Renal cortical epithelial cell (primary cell): ENCODE results near the gene HRH3. TPM values are rescaled to one million over a fixed set of nuclear protein-coding genes. Genes with fewer than 3 reads are reported as not detected.
A peak's percentile ranks its signal among the peaks of the same experiment; 100 is the strongest.

ENCODE experiments used
- DNase-seq: peaks from one replicate; pipeline ENCODE4 v3.0.0-alpha.2; 2011; ENCODE audit warnings: low read depth
- total RNA-seq: library from RNA; depleted of rRNA; stranded (reverse); fragments of >200 nt; gene quantifications from 2 replicates; pipeline ENCODE4 v1.2.3, GENCODE V29; 2014

The HRH3 gene
- total RNA-seq = not detected in 2 replicates

DNA sequence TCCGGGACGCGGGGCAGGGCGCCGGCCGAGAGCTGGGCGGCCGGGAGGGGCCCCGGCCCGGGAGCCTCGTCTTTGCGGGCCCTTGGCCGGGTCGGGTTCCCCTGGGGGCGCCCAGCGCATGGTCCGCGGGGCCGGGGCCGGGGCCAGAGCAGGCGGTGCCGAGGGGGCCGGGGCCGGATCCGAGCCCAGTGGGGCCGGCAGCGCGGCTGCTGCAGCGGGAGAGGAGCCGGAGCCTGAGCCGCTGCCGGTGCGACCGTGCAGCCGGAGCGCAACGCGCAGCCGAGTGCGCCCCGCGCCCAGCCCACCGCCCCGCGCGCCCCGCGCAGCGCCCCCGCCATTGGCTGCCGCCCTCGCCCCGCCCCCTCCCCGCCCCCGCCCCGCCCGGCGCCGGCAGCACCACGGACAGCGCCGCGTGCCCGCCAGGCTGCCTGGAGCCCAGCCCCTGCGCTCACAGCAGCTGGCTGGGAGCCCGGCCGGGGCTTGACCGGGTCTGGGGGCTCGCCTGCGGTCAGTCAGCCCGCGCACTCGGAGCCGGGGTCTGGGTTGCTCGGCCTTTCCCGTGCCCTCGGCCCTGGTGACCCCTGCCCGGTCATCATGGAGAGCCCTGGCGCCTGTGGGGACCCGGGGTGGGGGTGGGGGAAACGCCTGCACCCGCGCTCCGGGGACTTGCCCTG is at the start of gene HRH3:
TSS of gene HRH3 (minus strand) at position 287 of the 674 bp plus-strand sequence. CDS start 308 bp downstream, outside the sequence.
- no peak for DNase-seq

- no peak for DNase-seq
Observed at GRCh38 chr20:62269871-62270270, 49.8 kb upstream of the HRH3 start.

DNA sequence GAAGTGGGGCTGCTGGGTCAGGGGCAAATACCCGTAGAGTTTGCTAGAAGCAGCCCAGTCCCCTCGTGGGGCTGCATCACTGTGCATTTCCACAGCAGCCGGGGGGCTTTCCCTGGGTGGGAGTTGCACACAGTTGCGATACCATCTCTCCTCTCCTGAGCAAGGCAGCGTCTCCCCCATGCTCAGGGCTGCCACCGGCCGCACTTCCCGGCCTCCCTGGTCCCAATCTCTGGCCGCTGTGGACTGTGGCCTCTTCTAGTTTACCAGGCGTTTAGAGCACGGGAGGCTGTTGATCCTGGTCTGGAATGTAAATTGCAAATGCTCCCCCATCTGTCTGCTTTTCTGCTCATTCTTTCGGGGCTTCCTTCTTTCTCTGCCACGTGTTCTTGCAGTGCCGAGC is 49.3 kb upstream of the HRH3 start:
- DNase-seq = no peak

GRCh38 chr20:62268228-62268900 is 48.3 kb upstream of the HRH3 start:
- no peak for DNase-seq

DNA sequence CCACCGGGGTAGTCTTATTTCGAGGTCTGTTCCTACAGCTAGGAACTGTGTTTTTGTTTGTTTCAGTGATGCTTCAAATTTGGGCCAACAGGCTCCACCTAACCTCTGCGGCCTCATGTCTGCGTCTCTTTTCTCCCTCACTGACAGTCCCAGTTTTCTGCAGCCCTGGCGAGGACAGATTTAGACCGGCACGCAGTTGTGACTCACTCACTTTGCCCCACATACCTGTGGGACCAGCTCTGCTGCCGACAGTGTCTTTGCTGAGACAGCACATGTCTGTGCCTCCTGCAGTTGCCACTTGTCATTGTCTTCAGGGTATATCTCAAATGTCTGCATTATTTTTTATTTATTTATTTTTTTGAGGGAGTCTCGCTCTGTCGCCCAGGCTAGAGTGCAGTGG is 47.5 kb upstream of the HRH3 start:
- DNase-seq = no peak

- no peak for DNase-seq
Observed at GRCh38 chr20:62266851-62267250, 46.8 kb upstream of the HRH3 start.

GRCh38 chr20:62266340-62266739 is 46.3 kb upstream of the HRH3 start:
- no peak for DNase-seq

DNA sequence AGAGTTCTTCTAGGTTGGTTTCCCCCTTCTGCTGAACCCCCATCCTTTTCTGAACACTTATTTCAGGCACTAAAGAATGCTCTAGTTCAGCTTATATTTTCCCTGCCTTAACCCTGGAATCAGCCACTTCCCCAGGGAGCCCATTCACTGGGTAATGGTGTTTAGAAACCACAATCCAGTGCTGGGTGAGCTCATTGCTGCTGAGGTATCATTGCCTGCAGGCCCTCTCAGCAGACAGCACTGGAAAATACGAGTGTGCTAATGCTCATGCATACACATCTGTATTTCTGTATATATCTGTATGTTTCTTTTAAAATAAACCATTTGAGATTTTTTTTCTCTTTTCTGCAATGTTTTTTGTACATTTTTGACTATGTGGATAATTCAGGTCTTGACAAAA is 45.3 kb upstream of the HRH3 start:
- no peak for DNase-seq

GRCh38 chr20:62263396-62263795 is 43.3 kb upstream of the HRH3 start:
- DNase-seq = no peak

GRCh38 chr20:62262064-62262463 is 42.0 kb upstream of the HRH3 start:
- DNase-seq = no peak

- DNase-seq = no peak
Observed at GRCh38 chr20:62259294-62259565, 39.2 kb upstream of the HRH3 start.

DNA sequence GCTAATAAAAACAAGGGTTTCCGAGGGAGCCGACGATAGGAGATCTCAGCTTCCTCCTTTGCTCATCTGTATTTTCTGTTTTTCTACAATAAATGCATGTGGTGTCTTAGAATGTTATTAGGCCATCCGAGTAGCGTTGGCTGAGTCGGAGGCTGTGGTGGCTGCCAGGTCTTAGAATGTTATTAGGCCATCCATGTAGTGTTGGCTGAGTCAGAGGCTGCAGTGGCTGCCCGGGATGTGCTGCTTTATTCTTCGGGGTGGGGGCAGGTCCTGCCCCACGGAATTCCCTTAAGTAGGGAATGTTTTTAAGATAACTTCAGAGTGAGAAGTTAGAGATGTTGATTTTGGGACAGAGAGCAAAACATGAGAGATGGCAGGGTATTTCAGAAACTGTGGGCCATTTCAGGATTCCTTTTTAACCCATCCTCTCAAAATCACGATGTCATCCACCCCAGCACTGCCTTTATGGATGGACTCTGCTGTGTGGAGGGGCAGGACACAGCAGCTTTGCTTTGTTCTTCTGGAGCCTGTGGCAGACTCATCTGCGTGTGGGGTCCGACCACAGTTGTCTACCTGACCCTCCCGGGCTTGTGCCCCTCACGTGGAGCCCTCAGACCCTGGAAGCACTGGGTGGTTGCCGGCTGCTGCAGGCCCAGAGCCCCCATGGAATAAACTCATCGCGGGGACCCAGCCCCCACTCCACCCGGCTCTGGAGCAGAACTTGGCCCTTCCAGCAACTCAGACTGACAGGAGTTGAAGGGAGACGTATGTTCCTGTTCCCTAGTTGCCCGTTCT is 38.6 kb upstream of the HRH3 start:
- DNase-seq = peak; percentile 58

DNA sequence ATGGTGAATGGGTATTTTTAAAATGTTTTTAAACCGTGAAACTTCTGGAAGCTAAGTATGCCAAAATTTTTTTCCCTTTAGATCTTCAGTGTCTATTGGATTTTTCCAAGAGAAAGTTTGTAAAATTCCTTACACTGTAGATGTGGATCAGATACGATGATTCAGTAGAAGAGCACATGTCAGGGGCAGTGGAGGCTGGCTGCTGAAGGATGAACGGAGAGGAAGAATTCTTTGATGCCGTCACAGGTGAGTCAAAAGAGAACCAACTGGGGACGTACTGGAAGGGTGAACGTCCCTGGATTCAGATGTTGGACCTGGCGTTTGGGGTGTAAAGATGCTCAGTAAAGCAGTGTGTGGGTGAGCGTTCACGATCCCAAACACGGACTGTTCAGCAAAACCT is 35.9 kb upstream of the HRH3 start:
- no peak for DNase-seq

GRCh38 chr20:62254021-62254724 is 34.1 kb upstream of the HRH3 start:
- DNase-seq = no peak

DNA sequence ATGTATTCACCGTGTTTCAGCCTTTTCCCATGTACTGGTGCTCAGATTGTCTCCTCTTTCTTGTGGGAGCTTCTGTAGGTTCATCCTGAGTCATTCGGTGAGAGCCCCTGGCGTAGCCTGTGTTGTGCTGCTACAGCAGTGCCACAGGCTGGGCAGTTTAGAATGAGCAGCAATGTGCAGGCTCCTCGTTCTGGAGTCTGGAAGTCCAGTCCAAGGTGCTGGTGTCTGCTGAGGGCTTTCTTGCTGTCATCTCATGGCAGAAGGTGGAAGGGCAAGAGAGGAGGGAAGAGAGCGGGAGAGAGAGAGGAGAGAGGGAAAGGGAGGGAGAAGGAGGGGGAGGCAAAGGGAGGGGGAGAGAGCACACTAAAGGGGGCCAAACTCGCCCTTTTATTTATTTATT is 33.3 kb upstream of the HRH3 start:
- DNase-seq = no peak

GRCh38 chr20:62252342-62252966 is 32.4 kb upstream of the HRH3 start:
- DNase-seq = peak; percentile 40

DNA sequence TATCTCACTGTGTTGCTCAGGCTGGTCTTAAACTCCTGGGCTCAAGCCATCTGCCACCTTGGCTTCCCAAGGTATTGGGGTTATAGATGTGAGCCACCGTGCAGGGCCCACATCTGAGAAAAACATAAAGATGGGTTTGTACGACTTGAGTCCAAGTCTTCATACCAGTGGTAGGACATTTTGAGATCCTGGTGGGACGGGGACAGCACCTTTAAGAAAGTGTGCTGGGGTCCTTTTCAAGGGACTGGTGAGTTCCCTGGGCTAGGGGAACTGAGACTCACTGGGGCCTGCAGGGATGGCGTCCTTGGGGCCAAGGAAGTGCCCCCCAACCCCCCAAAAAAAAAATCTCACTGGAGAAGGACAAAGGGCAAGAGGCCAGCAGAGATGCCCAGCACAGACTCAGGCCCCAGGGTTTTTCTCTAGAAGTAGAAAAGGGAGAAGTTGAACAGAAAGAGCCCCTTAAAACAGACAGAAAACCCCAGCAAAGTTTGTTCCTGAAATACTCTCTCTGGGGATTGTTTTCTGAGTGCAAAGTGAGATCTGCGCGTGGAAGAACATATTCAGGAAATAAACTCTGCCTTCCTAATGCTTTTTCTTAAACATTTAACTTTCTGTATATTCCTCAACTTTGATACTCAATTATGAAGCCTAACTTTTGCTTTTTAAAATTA is 28.9 kb upstream of the HRH3 start:
- no peak for DNase-seq

DNA sequence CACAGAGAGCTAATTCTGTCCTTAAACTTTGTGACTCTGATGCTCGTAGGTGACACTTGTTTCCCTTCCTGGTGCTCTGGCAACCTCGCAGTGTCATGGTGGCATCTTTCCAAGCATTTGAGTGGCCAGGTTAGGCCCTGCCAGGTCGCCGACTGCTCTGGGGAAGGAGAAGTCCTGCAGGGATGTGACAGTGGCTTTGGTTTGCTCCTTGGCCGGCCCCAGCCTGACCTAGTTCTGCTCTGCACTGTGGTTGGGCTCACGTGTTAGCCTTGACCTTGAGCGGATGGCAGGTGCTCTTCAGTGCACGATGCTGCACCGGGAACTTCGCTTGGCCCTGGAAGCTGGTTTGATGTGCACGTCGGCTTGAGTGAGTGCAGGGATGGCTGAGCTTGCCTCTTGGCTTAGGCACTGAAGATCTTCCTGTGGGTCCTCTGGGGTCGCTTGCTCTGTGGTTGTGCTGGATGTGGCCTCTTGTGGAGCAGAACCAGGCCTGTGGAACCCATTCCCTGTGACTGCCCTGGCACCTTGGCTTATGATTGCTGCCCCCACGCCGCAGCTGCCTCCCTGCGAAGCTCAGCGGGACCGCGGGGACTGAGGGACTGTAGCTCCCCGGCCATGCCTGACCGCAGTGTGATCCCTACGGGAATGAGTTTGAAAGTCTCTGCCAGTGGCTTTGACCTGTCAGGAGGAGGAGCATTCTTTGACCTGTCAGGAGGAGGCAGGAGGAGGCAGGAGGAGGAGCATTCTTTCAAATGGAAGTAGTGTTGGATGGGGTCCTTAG is 27.0 kb upstream of the HRH3 start:
- no peak for DNase-seq

DNA sequence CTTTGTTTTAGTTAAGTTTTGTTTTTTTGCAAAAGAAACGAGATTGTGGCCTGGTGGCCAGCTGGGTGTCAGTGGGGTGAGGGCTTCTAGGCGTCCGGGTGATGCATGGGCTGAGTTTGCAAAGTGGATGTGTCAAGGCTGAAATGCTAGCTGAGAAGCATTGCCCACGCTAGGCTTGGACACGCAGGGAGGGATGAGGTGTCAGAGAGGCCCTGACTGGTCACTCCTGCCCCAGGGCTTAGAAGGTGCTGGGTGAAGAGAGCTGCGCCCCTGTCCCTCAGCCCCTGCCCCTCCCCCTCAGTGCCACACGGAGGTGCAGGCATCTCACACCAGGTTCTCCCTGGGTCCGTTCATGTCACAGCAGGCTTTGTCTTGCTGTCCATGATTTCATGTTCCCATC is 26.4 kb upstream of the HRH3 start:
- no peak for DNase-seq

GRCh38 chr20:62245911-62246280 is 25.8 kb upstream of the HRH3 start:
- DNase-seq = no peak

GRCh38 chr20:62244644-62245108 is 24.6 kb upstream of the HRH3 start:
- no peak for DNase-seq
